Measurements from ENCODE around the gene SLC4A2.

- TF ChIP-seq CTCF (IDR thresholded peaks at IDR 0.05) (no peak), POLR2A (IDR thresholded peaks at IDR 0.05) (no peak)
These were observed 61.5 kb downstream of the SLC4A2 start for GRCh38 chr7:151120896-151121295.
